Hepatocyte (in vitro differentiated cells): ENCODE results near the gene MAP3K21. TPM values are rescaled to one million over a fixed set of nuclear protein-coding genes. Genes with fewer than 3 reads are reported as not detected.

ENCODE experiments used
- DNase-seq: peaks from one replicate; pipeline ENCODE4 v3.0.0-alpha.2; 2016; ENCODE audit warnings: low spot score
- H2AFZ ChIP-seq: fragments of 200-600 bp; sonication (generic); 2 replicates; pipeline ENCODE4 v1.6.0; 2016; ENCODE audit warnings: antibody characterized with exemption, mild to moderate bottlenecking
- H3K27ac ChIP-seq: fragments of 200-600 bp; sonication (generic); 2 replicates; pipeline ENCODE4 v1.5.1; 2016; ENCODE audit warnings: mild to moderate bottlenecking
- H3K27me3 ChIP-seq: fragments of 200-600 bp; sonication (generic); 2 replicates; pipeline ENCODE4 v1.6.1; 2016
- H3K36me3 ChIP-seq: fragments of 200-600 bp; sonication (generic); replicated peaks from 2 replicates; pipeline ENCODE4 v1.5.1; 2016; ENCODE audit warnings: low read depth; ENCODE audit not compliant: insufficient read depth
- H3K4me1 ChIP-seq: fragments of 200-600 bp; sonication (generic); 2 replicates; pipeline ENCODE4 v1.5.1; 2016; ENCODE audit warnings: mild to moderate bottlenecking, moderate library complexity; ENCODE audit not compliant: insufficient read depth
- H3K4me2 ChIP-seq: fragments of 200-600 bp; sonication (generic); 2 replicates; pipeline ENCODE4 v1.6.0; 2016
- H3K4me3 ChIP-seq: fragments of 200-600 bp; sonication (generic); 2 replicates; pipeline ENCODE4 v1.5.1; 2016; ENCODE audit warnings: mild to moderate bottlenecking
- H3K79me2 ChIP-seq: fragments of 200-600 bp; sonication (generic); 2 replicates; pipeline ENCODE4 v1.6.0; 2017; ENCODE audit warnings: mild to moderate bottlenecking
- H3K9me2 ChIP-seq: fragments of 200-600 bp; sonication (generic); replicated peaks from 2 replicates; pipeline ENCODE4 v1.6.0; 2017; ENCODE audit warnings: mild to moderate bottlenecking; ENCODE audit not compliant: insufficient read depth
- H3K9me3 ChIP-seq: fragments of 200-600 bp; sonication (generic); 2 replicates; pipeline ENCODE4 v1.5.1; 2016; ENCODE audit warnings: low read depth, mild to moderate bottlenecking
- H4K20me1 ChIP-seq: fragments of 200-600 bp; sonication (generic); 2 replicates; pipeline ENCODE4 v1.6.0; 2016; ENCODE audit warnings: mild to moderate bottlenecking; ENCODE audit not compliant: insufficient read depth, poor library complexity, severe bottlenecking
- EZH2 ChIP-seq: fragments of 200-600 bp; sonication (generic); IDR thresholded peaks from 2 replicates; pipeline ENCODE4 v1.6.1; 2016; ENCODE audit warnings: antibody characterized with exemption, mild to moderate bottlenecking, borderline replicate concordance
- EZH2phosphoT487 ChIP-seq: fragments of 200-600 bp; sonication (generic); IDR thresholded peaks from one replicate; pipeline ENCODE4 v1.6.1; 2018; ENCODE audit warnings: antibody characterized with exemption, mild to moderate bottlenecking, low read depth, moderate library complexity; ENCODE audit not compliant: unreplicated experiment, severe bottlenecking
- WGBS: methylation state at CpG from one replicate; pipeline ENCODE4 v1.1.6; 2016; ENCODE audit warnings: low lambda C conversion rate; ENCODE audit errors: missing lambda C conversion rate; 5-methylcytosine and 5-hydroxymethylcytosine counted together
- polyA plus RNA-seq: library from polyadenylated mRNA; unstranded; fragments of >200 nt; fragmentation: Nextera tagmentation; extraction: Ambion mirVana; gene quantifications from 2 replicates; pipeline ENCODE4 v1.2.1, GENCODE V29; 2016
- total RNA-seq: library from RNA; depleted of rRNA; stranded (reverse); fragments of >200 nt; gene quantifications from 2 replicates; pipeline ENCODE4 v1.2.3, GENCODE V29; 2014
- TF ChIP-seq, protein P1 (sequence below): fragments of 200-600 bp; sonication (generic); IDR thresholded peaks from 2 replicates; pipeline ENCODE4 v1.5.1; 2016; ENCODE audit warnings: antibody characterized with exemption, mild to moderate bottlenecking; ENCODE audit not compliant: poor library complexity

The MAP3K21 gene
- total and polyA plus RNA-seq, 2 experiments from 2014 or later: 2.5 to 6.9 TPM

GRCh38 chr1:233319272-233319671, 8.3 kb upstream of the MAP3K21 start:
- DNase-seq: no peak
- Histone ChIP-seq H4K20me1 (no peaks in the 10 kb centered on the region), H3K36me3 (no peaks in the 10 kb centered on the region), H3K79me2 (no peaks in the 10 kb centered on the region), H3K9me2 (no peaks in the 10 kb centered on the region), H3K27me3 (peaks cover 3% of the 10 kb centered on the region), H3K27ac (no peak overlapping the region), H3K9me3 (no peaks in the 10 kb centered on the region), H2AFZ (no peak overlapping the region), H3K4me2 (no peak overlapping the region), H3K4me1 (no peaks in the 10 kb centered on the region), H3K4me3 (no peak overlapping the region)
- 78% methylated on average over 6 of the region's 6 CpGs for WGBS
- TF ChIP-seq EZH2 (no peak), EZH2phosphoT487 (no peak)
- TF ChIP-seq, protein P1, sequence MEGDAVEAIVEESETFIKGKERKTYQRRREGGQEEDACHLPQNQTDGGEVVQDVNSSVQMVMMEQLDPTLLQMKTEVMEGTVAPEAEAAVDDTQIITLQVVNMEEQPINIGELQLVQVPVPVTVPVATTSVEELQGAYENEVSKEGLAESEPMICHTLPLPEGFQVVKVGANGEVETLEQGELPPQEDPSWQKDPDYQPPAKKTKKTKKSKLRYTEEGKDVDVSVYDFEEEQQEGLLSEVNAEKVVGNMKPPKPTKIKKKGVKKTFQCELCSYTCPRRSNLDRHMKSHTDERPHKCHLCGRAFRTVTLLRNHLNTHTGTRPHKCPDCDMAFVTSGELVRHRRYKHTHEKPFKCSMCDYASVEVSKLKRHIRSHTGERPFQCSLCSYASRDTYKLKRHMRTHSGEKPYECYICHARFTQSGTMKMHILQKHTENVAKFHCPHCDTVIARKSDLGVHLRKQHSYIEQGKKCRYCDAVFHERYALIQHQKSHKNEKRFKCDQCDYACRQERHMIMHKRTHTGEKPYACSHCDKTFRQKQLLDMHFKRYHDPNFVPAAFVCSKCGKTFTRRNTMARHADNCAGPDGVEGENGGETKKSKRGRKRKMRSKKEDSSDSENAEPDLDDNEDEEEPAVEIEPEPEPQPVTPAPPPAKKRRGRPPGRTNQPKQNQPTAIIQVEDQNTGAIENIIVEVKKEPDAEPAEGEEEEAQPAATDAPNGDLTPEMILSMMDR: no peak

DNA sequence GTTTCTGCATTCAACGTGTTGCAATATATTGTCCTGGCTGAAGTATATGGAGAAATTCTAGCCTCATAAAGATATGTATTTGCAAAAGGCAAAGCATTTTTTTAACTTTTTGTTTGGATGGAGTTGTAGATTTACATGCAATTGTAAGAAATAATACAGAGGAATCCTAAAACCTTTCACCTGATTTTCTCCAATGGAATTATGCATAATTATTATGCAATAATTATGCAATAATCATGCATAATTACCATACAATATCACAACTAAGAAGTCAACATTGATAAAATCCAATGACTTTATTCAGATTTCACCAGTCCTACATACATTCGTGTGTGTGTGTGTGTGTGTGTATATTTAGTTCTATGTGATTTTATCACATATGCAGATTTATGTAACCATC, 7.5 kb upstream of the MAP3K21 start:
- TF ChIP-seq, protein P1: no peak
- Histone ChIP-seq H4K20me1 (no peaks in the 10 kb centered on the region), H3K4me1 (no peaks in the 10 kb centered on the region), H3K79me2 (no peaks in the 10 kb centered on the region), H3K27ac (no peak overlapping the region), H3K9me2 (no peaks in the 10 kb centered on the region), H3K9me3 (no peaks in the 10 kb centered on the region), H3K4me2 (no peak overlapping the region), H3K4me3 (no peak overlapping the region), H3K27me3 (peaks cover 3% of the 10 kb centered on the region), H3K36me3 (no peaks in the 10 kb centered on the region), H2AFZ (no peak overlapping the region)
- 79% methylated on average over 2 of the region's 2 CpGs for WGBS
- DNase-seq: no peak

- Histone ChIP-seq H3K4me2 (no peak overlapping the region), H3K27ac (no peak overlapping the region), H3K36me3 (no peaks in the 10 kb centered on the region), H3K4me1 (peaks cover under 1% of the 10 kb centered on the region), H3K27me3 (peaks cover 3% of the 10 kb centered on the region), H2AFZ (no peak overlapping the region), H3K79me2 (no peaks in the 10 kb centered on the region), H3K9me2 (no peaks in the 10 kb centered on the region), H3K4me3 (no peak overlapping the region), H4K20me1 (no peaks in the 10 kb centered on the region), H3K9me3 (no peaks in the 10 kb centered on the region)
- WGBS: 73% methylated on average over 1 of the region's 1 CpG
- no peak for DNase-seq
- no peak for TF ChIP-seq EZH2phosphoT487
- TF ChIP-seq, protein P1: no peak
- TF ChIP-seq EZH2: no peak
These were observed 3.8 kb upstream of the MAP3K21 start for GRCh38 chr1:233323718-233324117.

GRCh38 chr1:233326319-233326718, 1.2 kb upstream of the MAP3K21 start:
- Histone ChIP-seq H3K36me3 (no peaks in the 10 kb centered on the region), H3K79me2 (peaks cover 21% of the 10 kb centered on the region), H3K27me3 (peaks cover 7% of the 10 kb centered on the region), H3K4me2 (peak overlapping the region; percentile 99), H3K9me3 (no peaks in the 10 kb centered on the region), H3K9me2 (no peaks in the 10 kb centered on the region), H2AFZ (no peak overlapping the region), H4K20me1 (peaks cover 4% of the 10 kb centered on the region), H3K4me3 (no peak overlapping the region), H3K27ac (no peak overlapping the region), H3K4me1 (peaks cover 4% of the 10 kb centered on the region)
- TF ChIP-seq EZH2 (no peak), EZH2phosphoT487 (no peak)
- TF ChIP-seq, protein P1: no peak
- DNase-seq: no peak
